HAP-1 (cell line): ENCODE measurements around the gene MAPKBP1.

Source experiments
- DNase-seq, 2 experiments: peaks; one replicate each; pipeline ENCODE4 v3.0.0-alpha.2; 2016 to 2020; ENCODE audit warnings: low spot score in 2 of 2
- H3K27me3 ChIP-seq: fragments of 250-450 bp; sonication (Bioruptor Pico); 2 replicates; pipeline ENCODE4 v1.5.1; 2020; ENCODE audit warnings: low read depth, mild to moderate bottlenecking, moderate library complexity
- H3K36me3 ChIP-seq: fragments of 250-450 bp; sonication (Bioruptor Pico); replicated peaks from 2 replicates; pipeline ENCODE4 v1.5.1; 2020; ENCODE audit warnings: mild to moderate bottlenecking
- H3K4me1 ChIP-seq: fragments of 250-450 bp; sonication (Bioruptor Pico); 2 replicates; pipeline ENCODE4 v1.5.1; 2020; ENCODE audit warnings: mild to moderate bottlenecking
- H3K4me3 ChIP-seq: fragments of 250-450 bp; sonication (Bioruptor Pico); 2 replicates; pipeline ENCODE4 v1.5.1; 2020; ENCODE audit warnings: mild to moderate bottlenecking, moderate library complexity
- H3K9me3 ChIP-seq: fragments of 250-450 bp; sonication (Bioruptor Pico); 2 replicates; pipeline ENCODE4 v1.5.1; 2020; ENCODE audit warnings: mild to moderate bottlenecking, moderate library complexity
- in situ Hi-C: fragments of 300-500 bp; cut with MboI; formaldehyde crosslinking; loops from 3 replicates; pipeline ENCODE4 v1.14.3; 2020; ENCODE audit warnings: low sequenced_read_pairs, inconsistent platforms, mixed read lengths

The MAPKBP1 gene

GRCh38 chr15:41847981-41848380 lies 73.7 kb downstream of the MAPKBP1 start:
- Histone ChIP-seq H3K4me3 (no peak overlapping the region), H3K9me3 (no peaks in the 10 kb centered on the region), H3K4me1 (no peaks in the 10 kb centered on the region), H3K36me3 (no peaks in the 10 kb centered on the region), H3K27me3 (no peaks in the 10 kb centered on the region)
- in situ Hi-C loops = no loop called here
- no peak for DNase-seq

- no peaks in the 10 kb centered on the region for H3K27me3 ChIP-seq
- H3K36me3 ChIP-seq = no peaks in the 10 kb centered on the region
- in situ Hi-C loops = no loop called here
- no peak overlapping the region for H3K4me3 ChIP-seq
- H3K9me3 ChIP-seq = no peaks in the 10 kb centered on the region
- no peaks in the 10 kb centered on the region for H3K4me1 ChIP-seq
- no peak for DNase-seq
These were observed 74.3 kb downstream of the MAPKBP1 start for GRCh38 chr15:41848631-41849030.

GRCh38 chr15:41849204-41849603 lies 74.9 kb downstream of the MAPKBP1 start:
- Histone ChIP-seq H3K4me1 (no peaks in the 10 kb centered on the region), H3K9me3 (no peaks in the 10 kb centered on the region), H3K4me3 (no peak overlapping the region), H3K36me3 (no peaks in the 10 kb centered on the region), H3K27me3 (no peaks in the 10 kb centered on the region)
- DNase-seq = no peak
- in situ Hi-C loops = no loop called here

- in situ Hi-C loops = no loop called here
These were observed 75.6 kb downstream of the MAPKBP1 start for GRCh38 chr15:41849861-41850260.

GRCh38 chr15:41850482-41851166 lies 76.3 kb downstream of the MAPKBP1 start:
- in situ Hi-C loops = no loop called here
- no peaks in the 10 kb centered on the region for H3K4me1 ChIP-seq
- no peaks in the 10 kb centered on the region for H3K27me3 ChIP-seq
- no peaks in the 10 kb centered on the region for H3K9me3 ChIP-seq
- no peak for DNase-seq
- no peak overlapping the region for H3K4me3 ChIP-seq
- H3K36me3 ChIP-seq = no peaks in the 10 kb centered on the region

More at GRCh38 chr15:41849861-41850260, 75.6 kb downstream of the MAPKBP1 start:
- Histone ChIP-seq H3K27me3 (no peaks in the 10 kb centered on the region), H3K9me3 (no peaks in the 10 kb centered on the region), H3K4me3 (no peak overlapping the region), H3K4me1 (no peaks in the 10 kb centered on the region), H3K36me3 (no peaks in the 10 kb centered on the region)
- DNase-seq = no peak

- Histone ChIP-seq H3K4me3 (no peak overlapping the region), H3K27me3 (no peaks in the 10 kb centered on the region), H3K9me3 (no peaks in the 10 kb centered on the region), H3K36me3 (no peaks in the 10 kb centered on the region), H3K4me1 (no peaks in the 10 kb centered on the region)
- in situ Hi-C loops = no loop called here
- no peak for DNase-seq
These were observed 76.9 kb downstream of the MAPKBP1 start for GRCh38 chr15:41851167-41851523.

GRCh38 chr15:41851755-41852370 lies 77.6 kb downstream of the MAPKBP1 start:
- in situ Hi-C loops = no loop called here

GRCh38 chr15:41852736-41853590 lies 78.7 kb downstream of the MAPKBP1 start:
- DNase-seq = no peak
- no peaks in the 10 kb centered on the region for H3K27me3 ChIP-seq
- no peak overlapping the region for H3K4me3 ChIP-seq
- H3K9me3 ChIP-seq = no peaks in the 10 kb centered on the region
- in situ Hi-C loops = no loop called here
- no peaks in the 10 kb centered on the region for H3K4me1 ChIP-seq
- H3K36me3 ChIP-seq = no peaks in the 10 kb centered on the region

More at GRCh38 chr15:41851755-41852370, 77.6 kb downstream of the MAPKBP1 start:
- no peak for DNase-seq
- Histone ChIP-seq H3K9me3 (no peaks in the 10 kb centered on the region), H3K4me3 (no peak overlapping the region), H3K36me3 (no peaks in the 10 kb centered on the region), H3K27me3 (no peaks in the 10 kb centered on the region), H3K4me1 (no peaks in the 10 kb centered on the region)

- Histone ChIP-seq H3K4me3 (no peak overlapping the region), H3K9me3 (no peaks in the 10 kb centered on the region), H3K27me3 (no peaks in the 10 kb centered on the region), H3K4me1 (no peaks in the 10 kb centered on the region), H3K36me3 (no peaks in the 10 kb centered on the region)
- in situ Hi-C loops = no loop called here
- no peak for DNase-seq
These were observed 79.5 kb downstream of the MAPKBP1 start for GRCh38 chr15:41853831-41854230.

GRCh38 chr15:41854443-41854842 lies 80.2 kb downstream of the MAPKBP1 start:
- in situ Hi-C loops = no loop called here
- no peaks in the 10 kb centered on the region for H3K27me3 ChIP-seq
- H3K4me1 ChIP-seq = no peaks in the 10 kb centered on the region
- no peaks in the 10 kb centered on the region for H3K9me3 ChIP-seq
- DNase-seq = no peak
- no peaks in the 10 kb centered on the region for H3K36me3 ChIP-seq
- H3K4me3 ChIP-seq = no peak overlapping the region

- Histone ChIP-seq H3K9me3 (no peaks in the 10 kb centered on the region), H3K27me3 (no peaks in the 10 kb centered on the region), H3K36me3 (no peaks in the 10 kb centered on the region), H3K4me3 (no peak overlapping the region), H3K4me1 (no peaks in the 10 kb centered on the region)
- in situ Hi-C loops = no loop called here
- DNase-seq = no peak
These were observed 81.1 kb downstream of the MAPKBP1 start for GRCh38 chr15:41855261-41855961.

- H3K4me1 ChIP-seq = no peaks in the 10 kb centered on the region
- H3K4me3 ChIP-seq = no peak overlapping the region
- H3K27me3 ChIP-seq = no peaks in the 10 kb centered on the region
- H3K36me3 ChIP-seq = no peaks in the 10 kb centered on the region
- in situ Hi-C loops = no loop called here
- no peak for DNase-seq
- no peaks in the 10 kb centered on the region for H3K9me3 ChIP-seq
These were observed 82.0 kb downstream of the MAPKBP1 start for GRCh38 chr15:41856262-41856661.

- in situ Hi-C loops = no loop called here
These were observed 82.4 kb downstream of the MAPKBP1 start for GRCh38 chr15:41856716-41857115.

More at GRCh38 chr15:41856716-41857115, 82.4 kb downstream of the MAPKBP1 start:
- Histone ChIP-seq H3K36me3 (no peaks in the 10 kb centered on the region), H3K27me3 (no peaks in the 10 kb centered on the region), H3K4me3 (no peak overlapping the region), H3K4me1 (no peaks in the 10 kb centered on the region), H3K9me3 (no peaks in the 10 kb centered on the region)
- no peak for DNase-seq
